ENCODE data around the gene RAB3GAP2. TPM values are rescaled to one million over a fixed set of nuclear protein-coding genes. Genes with fewer than 3 reads are reported as not detected.
"Not testable (repeated sequence)": the region's sequence is repeated elsewhere in the genome, so short reads cannot be mapped to it uniquely, and the experiment has no call there.

The RAB3GAP2 gene
- total and polyA plus RNA-seq, 12 donors = 8.0 to 45.0 (median 30.0) TPM

DNA sequence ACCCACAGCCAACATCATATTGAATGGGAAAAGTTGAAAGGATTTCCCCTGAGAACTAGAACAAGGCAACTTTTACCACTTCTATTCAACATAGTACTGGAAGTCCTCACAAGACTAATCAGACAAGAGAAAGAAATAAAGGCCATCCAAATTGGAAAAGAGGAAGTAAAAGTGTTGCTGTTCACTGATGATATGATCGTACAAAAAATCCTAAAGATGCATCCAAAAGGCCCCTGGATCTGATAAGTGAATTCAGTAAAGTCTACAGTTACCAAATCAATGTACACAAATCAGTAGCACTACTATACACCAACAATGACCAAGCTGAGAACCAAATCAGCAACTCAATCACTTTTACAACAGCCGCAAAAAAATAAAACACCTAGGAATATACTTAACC lies 28.3 kb downstream of the RAB3GAP2 start:
- no peak overlapping the region for H3K4me3 ChIP-seq
- TF ChIP-seq POLR2A (IDR thresholded peaks at IDR 0.05) = no peak
- TF ChIP-seq, protein P1, sequence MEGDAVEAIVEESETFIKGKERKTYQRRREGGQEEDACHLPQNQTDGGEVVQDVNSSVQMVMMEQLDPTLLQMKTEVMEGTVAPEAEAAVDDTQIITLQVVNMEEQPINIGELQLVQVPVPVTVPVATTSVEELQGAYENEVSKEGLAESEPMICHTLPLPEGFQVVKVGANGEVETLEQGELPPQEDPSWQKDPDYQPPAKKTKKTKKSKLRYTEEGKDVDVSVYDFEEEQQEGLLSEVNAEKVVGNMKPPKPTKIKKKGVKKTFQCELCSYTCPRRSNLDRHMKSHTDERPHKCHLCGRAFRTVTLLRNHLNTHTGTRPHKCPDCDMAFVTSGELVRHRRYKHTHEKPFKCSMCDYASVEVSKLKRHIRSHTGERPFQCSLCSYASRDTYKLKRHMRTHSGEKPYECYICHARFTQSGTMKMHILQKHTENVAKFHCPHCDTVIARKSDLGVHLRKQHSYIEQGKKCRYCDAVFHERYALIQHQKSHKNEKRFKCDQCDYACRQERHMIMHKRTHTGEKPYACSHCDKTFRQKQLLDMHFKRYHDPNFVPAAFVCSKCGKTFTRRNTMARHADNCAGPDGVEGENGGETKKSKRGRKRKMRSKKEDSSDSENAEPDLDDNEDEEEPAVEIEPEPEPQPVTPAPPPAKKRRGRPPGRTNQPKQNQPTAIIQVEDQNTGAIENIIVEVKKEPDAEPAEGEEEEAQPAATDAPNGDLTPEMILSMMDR (IDR thresholded peaks at IDR 0.05) = no peak
- no peak overlapping the region for H3K27ac ChIP-seq
- peaks cover 0 to 6% of the 10 kb centered on the region in 2 donors for H3K4me1 ChIP-seq (replicated peaks in 1 of 2)
- intact Hi-C loops (cut with DNase I) = no loop called here
- H3K36me3 ChIP-seq (replicated peaks in 1 of 2) = no peaks in the 10 kb centered on the region
- DNase-seq = no peak
- 91 to 94% (median 94%) methylated on average over 2 of the region's 2 CpGs for WGBS, 4 donors
- H3K27me3 ChIP-seq = no peaks in the 10 kb centered on the region
- peaks cover 0 to 4% (median 4%) of the 10 kb centered on the region in 3 donors for H3K9me3 ChIP-seq (replicated peaks in 1 of 3)

- intact Hi-C loops (cut with DNase I) = no loop called here
- 83 to 92% (median 84%) methylated on average over 2 of the region's 2 CpGs for WGBS, 4 donors
- Histone ChIP-seq H3K27ac (no peak overlapping the region), H3K4me1 (replicated peaks in 1 of 2) (peaks cover 0 to 6% of the 10 kb centered on the region in 2 donors), H3K9me3 (replicated peaks in 1 of 3) (peaks cover 0 to 4% (median 0%) of the 10 kb centered on the region in 3 donors), H3K36me3 (replicated peaks in 1 of 2) (no peaks in the 10 kb centered on the region), H3K27me3 (no peaks in the 10 kb centered on the region), H3K4me3 (no peak overlapping the region)
- no peak for TF ChIP-seq POLR2A (IDR thresholded peaks at IDR 0.05)
- TF ChIP-seq, protein P1 (IDR thresholded peaks at IDR 0.05) = no peak
- no peak for DNase-seq
Observed at GRCh38 chr1:220241072-220241663, 31.1 kb downstream of the RAB3GAP2 start.

DNA sequence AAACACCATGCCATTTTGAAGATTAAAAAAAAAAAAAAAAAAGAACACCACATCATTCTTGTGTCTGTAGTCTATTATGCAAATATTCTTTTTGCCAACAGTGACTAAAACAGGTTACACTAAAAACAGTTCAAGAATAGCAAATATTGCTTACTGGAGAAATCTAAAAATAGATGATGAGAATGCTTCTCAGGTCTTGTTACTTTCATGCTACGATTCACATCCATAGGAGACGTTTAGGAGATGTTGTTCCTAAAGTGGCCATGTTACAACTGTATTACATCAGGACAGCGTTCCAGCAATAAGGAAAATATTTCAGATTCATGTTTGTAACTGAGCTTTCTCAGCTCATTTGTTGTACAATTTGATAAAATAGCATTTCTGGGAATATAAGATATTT lies 32.3 kb downstream of the RAB3GAP2 start:
- 84 to 89% (median 87%) methylated on average over 3 of the region's 3 CpGs for WGBS, 4 donors

GRCh38 chr1:220239213-220239612 lies 33.0 kb downstream of the RAB3GAP2 start:
- Histone ChIP-seq H3K4me1 (replicated peaks in 1 of 2) (peaks cover 0 to 6% of the 10 kb centered on the region in 2 donors), H3K9me3 (replicated peaks in 1 of 3) (peaks cover 0 to 4% (median 0%) of the 10 kb centered on the region in 3 donors), H3K36me3 (replicated peaks in 1 of 2) (no peaks in the 10 kb centered on the region), H3K27ac (no peak overlapping the region), H3K4me3 (no peak overlapping the region), H3K27me3 (no peaks in the 10 kb centered on the region)
- intact Hi-C loops (cut with DNase I) = no loop called here
- WGBS, 4 donors = 93 to 99% (median 99%) methylated on average over 5 of the region's 5 CpGs
- TF ChIP-seq POLR2A (IDR thresholded peaks at IDR 0.05) = no peak
- TF ChIP-seq, protein P1 (IDR thresholded peaks at IDR 0.05) = no peak
- DNase-seq = no peak

More for the DNA sequence above, 32.3 kb downstream of the RAB3GAP2 start:
- Histone ChIP-seq H3K36me3 (replicated peaks in 1 of 2) (no peaks in the 10 kb centered on the region), H3K9me3 (replicated peaks in 1 of 3) (peaks cover 0 to 4% (median 0%) of the 10 kb centered on the region in 3 donors), H3K27me3 (no peaks in the 10 kb centered on the region), H3K4me3 (no peak overlapping the region), H3K27ac (no peak overlapping the region), H3K4me1 (replicated peaks in 1 of 2) (peaks cover 0 to 6% of the 10 kb centered on the region in 2 donors)
- no peak for DNase-seq
- intact Hi-C loops (cut with DNase I) = no loop called here
- TF ChIP-seq POLR2A (IDR thresholded peaks at IDR 0.05) = no peak
- TF ChIP-seq, protein P1 (IDR thresholded peaks at IDR 0.05) = no peak

GRCh38 chr1:220236278-220236677 lies 36.0 kb downstream of the RAB3GAP2 start:
- H3K27me3 ChIP-seq; DNase-seq; H3K36me3 ChIP-seq (replicated peaks in 1 of 2); H3K9me3 ChIP-seq (replicated peaks in 1 of 3); H3K4me3 ChIP-seq; H3K27ac ChIP-seq; H3K4me1 ChIP-seq (replicated peaks in 1 of 2); intact Hi-C loops (cut with DNase I): not testable (repeated sequence)
- WGBS, 4 donors = 93 to 99% (median 98%) methylated on average over 9 of the region's 9 CpGs
